HG03060 (cell line): ENCODE measurements around the gene AMIGO2.
"Not testable (repeated sequence)": the region's sequence is repeated elsewhere in the genome, so short reads cannot be mapped to it uniquely, and the experiment has no call there.

ENCODE experiments used
- ATAC-seq: cut with Tn5 transposase; IDR thresholded peaks from one replicate; pipeline ENCODE4 v1.9.1; 2021; ENCODE audit warnings: low read depth, moderate number of reproducible peaks; ENCODE audit not compliant: unreplicated experiment

AMIGO2 gene

GRCh38 chr12:47079468-47079980, at the start of gene AMIGO2, which contains the start of gene PCED1B:
Gene AMIGO2 (minus strand): TSS chr12:47079959. CDS start chr12:47079002, 957 bp downstream.
Gene PCED1B (plus strand): TSS chr12:47079621. CDS start chr12:47235064, 155,443 bp downstream.
- peak; percentile 37 for ATAC-seq

- ATAC-seq, result no peak
Measured at GRCh38 chr12:47126246-47126645, 46.5 kb upstream of the AMIGO2 start.

- no peak for ATAC-seq
Measured at GRCh38 chr12:47124451-47124850, 44.7 kb upstream of the AMIGO2 start.

- ATAC-seq, result no peak
Measured at GRCh38 chr12:47123730-47124129, 44.0 kb upstream of the AMIGO2 start.

GRCh38 chr12:47122602-47123001, 42.8 kb upstream of the AMIGO2 start:
- no peak for ATAC-seq

GRCh38 chr12:47121146-47121545, 41.4 kb upstream of the AMIGO2 start:
- no peak for ATAC-seq

GRCh38 chr12:47120736-47121135, 41.0 kb upstream of the AMIGO2 start:
- no peak for ATAC-seq

- not testable (repeated sequence) for ATAC-seq
Measured at GRCh38 chr12:47117305-47117704, 37.5 kb upstream of the AMIGO2 start.

GRCh38 chr12:47114481-47114892, 34.7 kb upstream of the AMIGO2 start:
- ATAC-seq, result no peak

- ATAC-seq, result no peak
Measured at GRCh38 chr12:47112679-47113078, 32.9 kb upstream of the AMIGO2 start.

- ATAC-seq, result no peak
Measured at GRCh38 chr12:47111854-47112253, 32.1 kb upstream of the AMIGO2 start.

- no peak for ATAC-seq
Measured at GRCh38 chr12:47111392-47111778, 31.6 kb upstream of the AMIGO2 start.

GRCh38 chr12:47110718-47111391, 31.1 kb upstream of the AMIGO2 start:
- no peak for ATAC-seq

- ATAC-seq, result no peak
Measured at GRCh38 chr12:47110011-47110541, 30.3 kb upstream of the AMIGO2 start.

GRCh38 chr12:47107926-47108325, 28.2 kb upstream of the AMIGO2 start:
- no peak for ATAC-seq

- no peak for ATAC-seq
Measured at GRCh38 chr12:47107446-47107845, 27.7 kb upstream of the AMIGO2 start.

- no peak for ATAC-seq
Measured at GRCh38 chr12:47105914-47106674, 26.3 kb upstream of the AMIGO2 start.

GRCh38 chr12:47102845-47103651, 23.3 kb upstream of the AMIGO2 start:
- no peak for ATAC-seq

GRCh38 chr12:47102406-47102805, 22.6 kb upstream of the AMIGO2 start:
- no peak for ATAC-seq

- ATAC-seq, result no peak
Measured at GRCh38 chr12:47100160-47100559, 20.4 kb upstream of the AMIGO2 start.

- no peak for ATAC-seq
Measured at GRCh38 chr12:47099610-47100009, 19.9 kb upstream of the AMIGO2 start.
